NCI-H446 (cell line): ENCODE measurements around the gene TRAF3.
"Not testable (repeated sequence)": the region's sequence is repeated elsewhere in the genome, so short reads cannot be mapped to it uniquely, and the experiment has no call there.

Experiments used
- DNase-seq, 2 experiments: peaks; one replicate each; lab custom pipeline; 2025; lab: John Stamatoyannopoulos, UW

TRAF3 gene

DNA sequence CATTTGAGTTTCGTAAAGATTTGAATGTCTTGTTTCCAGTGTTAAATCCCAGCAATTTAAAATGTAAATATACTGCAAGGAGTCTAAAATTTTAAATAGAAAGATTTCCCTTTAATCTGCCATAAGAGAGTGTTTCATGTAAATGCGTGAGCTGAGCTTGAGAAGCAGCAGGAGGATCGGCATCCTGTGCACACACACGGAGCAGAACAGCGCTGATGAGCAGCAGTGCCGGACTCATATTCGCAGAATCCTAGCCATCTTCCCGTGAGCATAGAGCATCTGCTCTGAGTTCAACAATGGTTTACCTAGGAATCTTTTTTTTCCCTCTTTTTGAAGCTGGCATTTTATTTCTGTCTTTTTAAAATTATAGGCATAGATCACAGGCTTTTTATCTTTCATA is 115.4 kb downstream of the TRAF3 start:
- no peak for DNase-seq

DNA sequence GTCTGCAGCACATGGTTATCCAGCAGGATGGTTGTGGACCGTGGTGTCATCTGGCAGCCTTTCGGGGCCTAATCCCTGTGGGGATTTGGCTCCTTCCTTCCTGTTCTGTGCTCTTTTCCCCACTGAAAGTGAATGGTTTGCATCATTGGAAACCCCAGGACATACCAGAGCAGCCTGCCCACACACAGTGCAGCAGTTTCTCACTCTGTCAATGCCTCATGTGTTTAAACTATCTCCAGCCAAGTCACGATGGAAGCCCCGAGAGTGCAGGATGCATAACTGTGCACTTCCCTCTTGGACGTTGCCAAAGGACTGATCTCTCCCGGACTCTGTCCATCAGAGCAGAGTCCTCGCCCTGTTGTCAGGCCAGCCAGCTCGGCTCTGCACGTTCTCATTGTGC is 116.2 kb downstream of the TRAF3 start:
- DNase-seq = no peak

DNA sequence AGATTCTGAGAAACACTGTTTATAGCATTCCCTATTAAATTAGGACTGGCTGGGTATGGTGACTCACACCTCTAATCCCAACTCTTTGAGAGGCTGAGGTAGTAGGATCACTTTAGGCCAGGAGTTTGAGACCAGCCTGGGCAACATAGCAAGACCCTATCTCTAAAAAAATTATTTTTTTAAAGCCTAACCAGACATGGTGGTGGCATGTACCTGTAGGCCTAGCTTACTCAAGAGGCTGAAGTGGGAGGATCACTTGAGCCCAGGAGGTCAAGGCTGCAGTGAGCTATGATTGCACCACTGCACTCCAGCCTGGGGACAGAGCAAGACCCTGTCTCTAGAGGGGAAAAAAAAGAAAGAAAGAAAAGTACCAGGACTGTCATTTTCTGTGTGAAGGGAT is 119.5 kb downstream of the TRAF3 start:
- DNase-seq = not testable (repeated sequence)

DNA sequence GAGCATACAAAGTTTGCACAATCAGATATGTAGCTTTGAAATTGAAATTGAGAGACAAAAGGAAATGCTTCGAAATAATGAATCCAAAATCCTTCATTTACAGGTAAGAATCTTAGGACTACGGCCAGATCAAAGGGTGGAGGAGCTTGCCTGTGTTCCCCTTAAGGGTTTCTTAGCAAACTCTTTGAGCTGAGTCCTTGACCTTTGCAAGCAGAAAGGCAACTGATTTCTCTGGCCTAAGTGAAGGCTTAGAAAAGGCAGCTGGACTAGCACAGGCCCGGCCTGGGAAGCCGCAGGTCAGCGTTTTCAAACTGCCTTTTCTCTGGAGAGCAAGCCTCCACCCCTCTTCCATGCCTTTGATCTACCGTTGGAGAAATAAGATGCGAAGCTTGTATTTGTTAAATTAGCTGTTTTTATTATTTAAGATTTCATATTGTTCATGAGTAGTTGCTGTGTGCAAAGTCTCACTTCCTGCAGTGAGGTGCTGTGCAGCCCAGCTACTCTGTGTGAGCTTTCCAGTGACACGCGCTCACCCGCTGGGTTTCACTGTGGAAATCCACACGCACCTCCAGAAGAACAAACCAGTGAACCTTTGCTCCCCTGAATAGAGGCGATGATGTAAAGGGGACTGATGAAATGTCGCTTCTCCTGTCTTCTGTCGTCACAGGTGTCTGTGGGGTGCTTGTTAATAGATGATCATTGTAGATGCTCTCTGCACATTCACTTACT is 120.2 kb downstream of the TRAF3 start:
- DNase-seq = no peak

DNA sequence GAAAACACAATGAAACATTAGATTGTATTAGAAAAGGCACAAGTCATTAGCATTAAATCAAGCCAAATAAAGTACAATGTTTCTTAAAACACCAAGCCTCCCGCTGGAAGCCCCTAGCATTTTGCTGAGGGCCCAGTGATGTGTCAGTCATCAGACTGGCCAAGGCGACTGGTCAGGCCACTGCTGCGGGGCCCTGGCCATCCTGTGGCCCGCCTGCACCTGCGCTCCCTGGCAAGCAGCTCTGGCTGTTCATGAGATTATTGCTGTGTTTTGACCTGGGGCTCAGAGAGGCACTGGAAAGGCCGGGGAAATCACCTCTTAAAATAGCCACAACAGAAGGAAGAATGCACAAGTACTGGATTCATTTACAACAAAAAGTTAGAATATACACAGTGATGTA is 121.0 kb downstream of the TRAF3 start:
- no peak for DNase-seq

DNA sequence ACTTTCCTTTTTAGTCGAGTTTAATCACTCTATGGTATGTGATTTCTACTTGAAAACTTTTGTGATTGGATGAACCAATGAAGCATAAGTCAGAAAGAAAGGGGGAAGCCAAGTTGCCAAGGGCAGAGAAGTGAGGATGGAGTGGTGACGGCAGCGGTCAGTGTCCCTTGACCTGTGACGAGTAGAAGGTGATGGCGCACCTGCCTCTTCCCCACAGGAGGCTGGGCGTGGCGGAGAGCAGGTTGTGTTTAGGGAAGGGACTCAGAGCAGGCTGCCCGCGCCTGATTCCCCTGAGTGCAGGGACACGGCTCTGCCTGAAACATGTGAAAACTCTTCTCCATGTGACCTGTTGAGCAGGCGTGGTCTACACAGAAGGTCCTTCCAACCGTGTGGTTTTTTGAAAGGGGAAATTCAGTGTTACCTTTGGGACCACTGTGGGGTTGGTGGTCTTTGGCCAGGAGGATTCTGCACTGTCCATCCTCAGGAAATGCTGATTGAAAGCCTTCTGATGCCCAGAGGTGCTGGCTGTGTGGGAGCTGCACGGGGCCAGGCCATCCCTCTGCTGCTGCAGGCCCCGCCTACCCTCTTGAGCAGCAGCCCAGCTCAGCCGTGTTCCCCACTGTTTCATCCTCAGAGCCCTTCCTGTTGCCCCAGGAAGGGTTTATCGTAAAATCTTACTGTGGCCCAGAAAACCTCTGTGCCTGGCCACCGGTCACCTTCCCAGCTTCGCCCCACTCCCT is 121.7 kb downstream of the TRAF3 start:
- DNase-seq = no peak

DNA sequence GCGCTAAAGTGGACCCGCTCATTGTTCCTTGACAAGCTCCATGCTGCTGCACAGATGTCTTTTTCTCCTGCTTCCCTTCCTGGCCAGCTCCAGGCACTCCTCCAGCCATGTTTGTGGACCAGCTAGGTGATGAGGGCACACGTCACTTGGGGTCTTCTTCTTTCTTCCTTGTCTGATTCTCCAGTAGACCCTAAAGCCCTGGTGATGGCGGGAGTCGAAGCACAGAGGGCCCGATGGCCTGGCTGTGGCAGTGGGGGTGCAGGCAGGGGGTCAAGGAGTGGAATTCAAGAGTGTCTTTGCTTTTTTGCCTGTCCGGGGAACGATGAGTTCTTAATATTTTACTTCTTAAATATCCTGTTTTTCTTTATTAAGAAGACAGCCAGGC is 122.3 kb downstream of the TRAF3 start:
- DNase-seq = no peak

DNA sequence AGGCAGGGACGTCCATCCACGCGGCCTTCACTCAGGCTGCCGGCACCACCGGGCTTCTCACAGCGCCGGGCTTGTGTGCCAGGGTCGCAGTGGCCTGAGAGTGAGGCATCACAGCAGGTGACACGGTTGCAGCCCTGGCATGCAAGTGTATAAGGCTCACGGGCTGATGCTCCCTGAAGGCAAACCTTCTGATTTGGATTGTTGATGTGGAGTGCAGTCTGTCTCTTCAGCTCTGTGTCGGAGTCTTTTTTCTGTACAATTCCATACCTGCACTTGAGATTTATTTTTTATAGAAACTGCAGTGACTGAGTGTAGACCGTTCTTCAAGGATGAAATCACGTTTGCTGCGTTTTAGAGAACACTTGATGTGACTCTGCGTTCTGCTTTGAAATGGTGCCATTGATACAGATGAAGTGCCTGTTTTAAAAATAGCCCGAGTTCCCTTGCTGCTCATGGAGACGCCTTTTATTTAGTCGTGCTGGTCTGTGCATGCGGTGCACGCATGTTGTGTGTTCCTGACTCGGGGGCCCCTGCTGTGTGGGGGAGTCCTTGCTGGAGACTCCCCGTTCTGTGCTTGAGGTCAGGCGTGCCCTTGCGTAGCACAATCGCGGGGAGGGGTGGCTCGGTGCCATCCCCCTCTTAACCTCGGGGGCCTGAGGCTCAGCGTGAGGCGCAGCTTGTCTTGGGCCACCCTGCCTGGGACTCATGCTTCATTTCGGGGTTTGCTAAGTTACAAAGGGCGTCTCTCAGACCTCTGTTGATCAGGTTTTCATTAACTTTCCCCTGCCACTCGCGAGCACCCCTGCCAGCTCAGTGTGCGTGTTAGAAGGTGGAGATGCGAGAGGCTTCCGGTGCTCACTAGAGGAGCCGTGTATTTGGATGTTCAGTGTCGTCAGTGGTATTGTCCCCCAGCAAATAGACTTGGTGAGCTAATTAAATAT is 123.7 kb downstream of the TRAF3 start:
- no peak for DNase-seq

DNA sequence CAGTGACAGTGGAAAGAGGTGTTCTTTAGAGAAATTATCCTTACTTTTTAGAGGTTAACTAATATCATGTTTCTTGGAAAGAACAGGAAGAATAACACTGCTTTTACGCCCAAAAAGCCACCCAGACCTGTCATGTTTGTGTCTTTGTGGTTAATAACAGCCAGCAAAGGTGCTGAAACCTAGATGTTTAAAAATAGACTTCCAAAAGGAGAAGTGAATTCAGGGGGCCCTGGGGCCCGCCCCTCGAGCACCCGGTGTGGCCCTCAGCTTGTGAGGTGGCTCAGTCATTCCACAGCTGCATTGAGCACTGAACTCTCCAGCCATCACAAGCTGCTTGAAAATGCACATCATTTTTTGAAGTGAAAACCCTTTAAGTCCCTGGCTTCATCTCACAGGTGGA is 124.4 kb downstream of the TRAF3 start:
- DNase-seq = no peak

DNA sequence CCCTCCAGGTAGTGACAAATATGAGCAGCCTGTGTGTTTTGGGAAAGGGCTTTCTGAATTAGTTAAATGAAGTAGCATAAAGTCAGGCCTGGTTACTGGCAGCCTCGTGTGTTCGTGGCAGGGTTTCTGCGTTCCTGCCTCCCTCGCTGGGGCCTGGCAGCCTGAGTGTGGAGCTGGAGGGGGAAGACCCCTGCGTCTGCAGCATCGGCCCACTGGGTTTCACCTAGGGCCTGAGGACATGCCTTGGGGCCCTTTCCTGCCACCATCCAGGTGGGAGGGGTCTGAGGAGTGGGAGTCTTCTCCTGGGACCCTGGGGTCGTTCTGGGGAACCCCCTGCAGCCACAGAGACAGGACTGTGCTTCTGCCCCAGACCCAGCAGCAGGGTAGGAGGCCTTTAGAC is 124.8 kb downstream of the TRAF3 start:
- no peak for DNase-seq

DNA sequence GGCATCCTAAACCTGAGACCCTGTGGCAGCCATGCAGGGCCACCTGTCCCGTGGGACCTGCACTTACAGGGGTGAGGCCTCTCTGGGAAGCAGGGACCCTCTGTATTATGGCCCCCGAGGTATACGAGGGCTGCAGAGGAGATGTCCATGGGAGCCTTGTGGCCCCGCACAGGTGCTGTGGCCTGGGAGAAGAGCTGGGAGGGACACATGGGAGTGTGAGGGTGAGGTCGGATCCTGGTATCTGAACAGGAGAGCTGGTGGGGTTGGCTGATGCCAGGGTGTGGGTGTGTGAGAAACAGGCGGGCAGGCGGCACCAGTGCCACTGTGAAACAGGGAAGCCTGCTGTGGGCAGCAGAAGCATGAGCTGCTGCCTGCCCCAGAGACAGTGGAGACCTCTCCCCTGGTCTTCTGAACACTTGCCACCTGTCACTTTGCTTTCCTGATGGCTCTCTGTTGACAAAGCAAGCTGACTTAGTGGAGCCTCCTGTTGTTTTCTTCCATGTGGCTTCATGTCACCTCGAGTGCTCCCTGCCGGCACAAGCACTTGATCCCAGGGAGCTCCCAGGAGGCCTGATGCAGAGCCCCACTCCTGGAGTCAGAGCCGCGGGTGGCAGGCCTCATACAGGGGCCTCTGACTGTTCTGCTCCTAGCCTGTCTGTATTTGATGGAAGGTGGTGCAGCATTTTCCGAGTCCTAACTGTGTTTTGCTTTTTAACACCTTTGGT is 125.4 kb downstream of the TRAF3 start:
- DNase-seq = no peak

DNA sequence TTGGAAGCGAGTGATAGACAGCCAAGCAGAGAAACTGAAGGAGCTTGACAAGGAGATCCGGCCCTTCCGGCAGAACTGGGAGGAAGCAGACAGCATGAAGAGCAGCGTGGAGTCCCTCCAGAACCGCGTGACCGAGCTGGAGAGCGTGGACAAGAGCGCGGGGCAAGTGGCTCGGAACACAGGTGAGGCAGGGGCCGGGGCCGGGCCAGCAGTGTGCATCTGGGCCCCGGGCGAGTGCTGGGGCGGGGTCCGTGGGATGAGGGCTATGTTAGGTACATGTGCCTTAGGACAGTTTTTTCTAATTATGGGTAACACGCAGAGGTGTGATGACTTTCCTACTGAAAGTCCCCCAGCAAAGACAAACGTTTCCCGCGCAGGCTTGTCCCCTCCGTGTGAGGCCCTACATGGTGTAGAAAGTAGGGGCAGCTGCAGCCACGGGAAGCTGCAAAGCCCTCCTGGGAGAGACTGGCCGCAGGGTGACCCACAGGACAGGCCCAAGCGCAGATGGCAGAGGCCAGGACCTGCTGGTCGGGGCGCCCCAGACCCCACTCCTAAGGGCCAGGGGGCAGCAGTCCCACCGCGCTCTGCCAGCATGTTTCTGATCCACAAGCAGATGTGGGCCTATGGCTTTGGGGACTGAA is 126.1 kb downstream of the TRAF3 start:
- DNase-seq = no peak

DNA sequence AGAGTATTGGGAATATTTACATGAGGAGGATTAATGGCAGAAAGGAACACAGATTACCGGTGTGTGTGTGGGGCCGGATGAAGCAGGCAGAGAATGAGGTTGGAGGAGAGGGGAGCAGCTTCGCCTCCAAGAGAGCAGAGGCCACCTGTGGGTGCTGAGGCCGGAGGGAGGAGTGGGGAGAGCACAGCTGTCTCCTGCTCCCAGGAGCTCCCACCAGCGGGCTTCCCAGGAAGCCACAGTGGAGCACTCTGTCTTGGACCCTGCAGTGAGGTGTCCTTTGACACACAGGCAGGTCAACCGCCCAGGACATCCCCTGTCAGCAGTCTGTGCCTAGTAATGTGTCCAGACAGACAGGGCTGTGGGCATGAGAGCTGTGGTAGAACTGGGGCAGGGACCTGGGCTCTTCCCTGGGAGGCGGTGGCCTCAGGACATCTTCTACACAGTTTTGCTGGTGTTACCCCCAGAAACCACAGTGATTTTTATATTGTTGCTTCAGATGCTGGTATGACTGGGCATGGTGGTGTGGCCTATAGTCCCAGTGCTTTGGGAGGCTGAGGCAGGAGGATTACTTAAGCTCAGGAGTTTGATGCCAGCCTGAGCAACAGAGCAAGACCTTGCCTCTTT is 126.8 kb downstream of the TRAF3 start:
- no peak for DNase-seq

DNA sequence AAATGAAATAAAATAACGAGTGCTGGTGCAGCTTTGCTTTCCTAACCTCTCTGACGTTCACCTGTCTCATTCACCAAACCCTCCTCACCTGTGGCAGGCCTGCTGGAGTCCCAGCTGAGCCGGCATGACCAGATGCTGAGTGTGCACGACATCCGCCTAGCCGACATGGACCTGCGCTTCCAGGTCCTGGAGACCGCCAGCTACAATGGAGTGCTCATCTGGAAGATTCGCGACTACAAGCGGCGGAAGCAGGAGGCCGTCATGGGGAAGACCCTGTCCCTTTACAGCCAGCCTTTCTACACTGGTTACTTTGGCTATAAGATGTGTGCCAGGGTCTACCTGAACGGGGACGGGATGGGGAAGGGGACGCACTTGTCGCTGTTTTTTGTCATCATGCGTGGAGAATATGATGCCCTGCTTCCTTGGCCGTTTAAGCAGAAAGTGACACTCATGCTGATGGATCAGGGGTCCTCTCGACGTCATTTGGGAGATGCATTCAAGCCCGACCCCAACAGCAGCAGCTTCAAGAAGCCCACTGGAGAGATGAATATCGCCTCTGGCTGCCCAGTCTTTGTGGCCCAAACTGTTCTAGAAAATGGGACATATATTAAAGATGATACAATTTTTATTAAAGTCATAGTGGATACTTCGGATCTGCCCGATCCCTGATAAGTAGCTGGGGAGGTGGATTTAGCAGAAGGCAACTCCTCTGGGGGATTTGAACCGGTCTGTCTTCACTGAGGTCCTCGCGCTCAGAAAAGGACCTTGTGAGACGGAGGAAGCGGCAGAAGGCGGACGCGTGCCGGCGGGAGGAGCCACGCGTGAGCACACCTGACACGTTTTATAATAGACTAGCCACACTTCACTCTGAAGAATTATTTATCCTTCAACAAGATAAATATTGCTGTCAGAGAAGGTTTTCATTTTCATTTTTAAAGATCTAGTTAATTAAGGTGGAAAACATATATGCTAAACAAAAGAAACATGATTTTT is 128.2 kb downstream of the TRAF3 start:
- DNase-seq = no peak

DNA sequence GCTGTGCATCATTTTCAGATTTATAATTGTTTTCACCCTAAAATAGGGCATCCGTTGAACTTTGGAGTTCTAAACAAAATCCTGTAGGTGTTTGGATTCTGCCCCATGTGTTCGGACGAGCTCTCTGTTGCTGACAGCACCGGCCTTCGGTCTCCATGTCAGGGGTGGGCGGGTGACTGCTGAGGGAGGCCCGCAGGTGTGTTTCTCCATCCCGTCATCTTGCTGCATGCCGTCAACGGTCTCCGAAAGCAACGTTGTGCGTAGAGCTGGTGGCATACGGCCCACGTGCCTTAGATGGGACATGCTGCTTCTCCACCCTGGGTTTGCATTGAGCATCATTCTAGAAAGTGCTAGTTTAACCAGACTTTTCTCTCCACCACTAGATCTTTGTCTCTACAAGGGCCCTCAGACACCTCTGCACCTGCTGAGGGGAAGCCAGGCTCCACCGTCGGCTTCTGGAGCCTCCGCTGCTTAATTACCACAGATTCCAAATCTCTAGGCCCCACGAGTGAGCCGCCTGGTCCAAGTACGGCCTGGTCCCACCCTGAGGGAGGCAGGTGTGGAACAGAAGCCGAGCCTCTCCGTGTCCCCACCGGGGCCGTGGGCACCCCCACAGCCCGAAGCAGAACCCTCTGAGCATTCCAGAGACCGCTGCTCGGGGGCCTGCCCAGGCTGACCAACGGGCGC is 129.5 kb downstream of the TRAF3 start:
- no peak for DNase-seq

DNA sequence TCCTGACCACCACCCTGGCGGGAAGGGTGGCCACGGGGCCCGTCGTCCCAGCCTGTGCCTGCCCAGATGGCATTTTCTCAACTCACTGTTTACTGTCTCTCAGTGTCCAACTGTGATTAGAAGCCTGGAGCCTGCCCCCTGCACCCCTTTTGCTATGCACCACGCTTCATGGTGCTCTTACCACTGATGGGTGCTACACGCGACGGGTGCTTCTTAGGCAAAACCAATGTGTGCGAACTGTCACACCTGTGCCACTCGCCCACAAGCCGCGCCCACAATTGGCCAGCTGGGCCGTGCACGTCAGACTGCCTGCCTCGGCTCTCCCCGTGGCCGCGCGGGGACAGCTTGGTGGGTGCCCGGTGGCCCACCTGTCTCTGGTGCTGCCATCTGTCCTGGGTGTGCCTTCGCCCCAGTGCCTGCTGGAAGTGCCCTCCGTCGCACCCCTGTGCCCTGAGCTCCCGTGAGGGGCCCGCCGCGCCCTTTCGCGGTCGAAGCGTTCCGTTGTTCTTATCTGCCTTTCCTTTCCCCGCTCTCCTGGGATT is 130.1 kb downstream of the TRAF3 start:
- DNase-seq = no peak

DNA sequence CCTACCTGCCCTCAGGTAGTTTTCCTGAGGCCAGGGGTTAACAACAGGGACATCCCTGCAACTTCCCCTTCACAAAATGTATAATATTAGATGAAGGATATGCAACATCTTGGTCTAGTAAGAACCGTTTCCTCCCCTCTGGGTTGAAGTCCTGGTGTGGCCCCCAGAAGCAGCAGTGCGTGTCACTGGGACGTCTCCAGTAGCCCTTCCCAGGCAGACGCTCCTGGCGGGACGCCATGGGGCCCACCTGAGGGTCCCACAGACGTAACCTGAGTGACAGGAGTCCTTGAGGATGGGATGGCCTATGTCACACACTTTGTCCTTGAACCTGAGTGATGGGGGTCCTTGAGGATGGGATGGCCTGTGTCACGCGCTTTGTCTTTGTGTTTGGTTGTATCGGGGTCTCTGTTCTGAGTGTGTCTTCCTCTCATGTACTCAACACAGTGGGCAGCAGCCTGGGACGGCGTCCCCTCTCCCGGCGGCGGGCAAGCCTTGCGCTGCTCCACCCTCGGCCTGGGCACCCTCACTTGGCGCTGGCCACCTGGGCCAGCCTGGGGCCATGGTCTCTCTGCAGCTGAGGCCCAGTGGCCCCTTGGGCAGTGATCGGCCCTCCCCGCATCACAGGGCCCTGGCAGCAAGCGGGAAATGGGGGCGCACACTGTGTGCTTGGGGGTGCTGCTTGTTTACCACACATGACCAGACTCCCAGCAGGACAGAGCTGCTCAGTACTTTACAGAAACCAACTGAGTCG is 130.9 kb downstream of the TRAF3 start:
- no peak for DNase-seq
